Osteoblast (primary cell): ENCODE data around the gene FGF11. TPM values are rescaled to one million over a fixed set of nuclear protein-coding genes. Genes with fewer than 3 reads are reported as not detected.

ENCODE experiments used
- DNase-seq: peaks from one replicate; pipeline ENCODE4 v3.0.0; 2011; ENCODE audit warnings: low spot score, mixed read lengths; ENCODE audit not compliant: insufficient read length; ENCODE audit errors: missing footprints
- H2AFZ ChIP-seq: 2 replicates; pipeline ENCODE4 v1.6.0; 2011; ENCODE audit warnings: mild to moderate bottlenecking, low read length
- H3K27ac ChIP-seq: 2 replicates; pipeline ENCODE4 v1.5.1; 2011; ENCODE audit warnings: mild to moderate bottlenecking, low read depth, low read length, moderate library complexity
- H3K27me3 ChIP-seq: 2 replicates; pipeline ENCODE4 v1.6.0; 2012; ENCODE audit warnings: mild to moderate bottlenecking, control low read depth, inconsistent platforms, low read length, moderate library complexity; ENCODE audit not compliant: insufficient read depth
- H3K36me3 ChIP-seq: 2 replicates; pipeline ENCODE4 v1.5.1; 2011; ENCODE audit warnings: mild to moderate bottlenecking, low read length, control low read depth, moderate library complexity; ENCODE audit not compliant: insufficient read depth
- H3K4me1 ChIP-seq: 2 replicates; pipeline ENCODE4 v1.5.1; 2011; ENCODE audit warnings: mild to moderate bottlenecking, low read length, control low read depth, moderate library complexity; ENCODE audit not compliant: insufficient read depth
- H3K4me2 ChIP-seq: 2 replicates; pipeline ENCODE4 v1.6.0; 2011; ENCODE audit warnings: mild to moderate bottlenecking, low read length; ENCODE audit not compliant: insufficient read depth
- H3K4me3 ChIP-seq: fragments of 200-600 bp; sonication (generic); 3 replicates; pipeline ENCODE4 v1.5.1; 2012; ENCODE audit warnings: mild to moderate bottlenecking, low read length, inconsistent platforms; ENCODE audit not compliant: insufficient read depth
- H3K79me2 ChIP-seq: 2 replicates; pipeline ENCODE4 v1.6.0; 2012; ENCODE audit warnings: mild to moderate bottlenecking, low read length, control low read depth, inconsistent platforms; ENCODE audit not compliant: insufficient read depth
- H3K9me3 ChIP-seq: 2 replicates; pipeline ENCODE4 v1.5.1; 2011; ENCODE audit warnings: low read depth, low read length, control low read depth
- H4K20me1 ChIP-seq: 2 replicates; pipeline ENCODE4 v1.6.0; 2012; ENCODE audit warnings: mild to moderate bottlenecking, low read length, control low read depth; ENCODE audit not compliant: insufficient read depth
- CTCF ChIP-seq: IDR thresholded peaks from 2 replicates; pipeline ENCODE4 v1.5.1; 2011; ENCODE audit warnings: mild to moderate bottlenecking, low read depth, low read length, moderate library complexity; ENCODE audit errors: extremely low read depth
- total RNA-seq: library from RNA; depleted of rRNA; stranded (reverse); fragments of >200 nt; gene quantifications from 2 replicates; pipeline ENCODE4 v1.2.3, GENCODE V29; 2012

The FGF11 gene
- total RNA-seq, 1 donor = 0.36 TPM

- Histone ChIP-seq H2AFZ (no peak overlapping the region), H4K20me1 (peaks cover 6% of the 10 kb centered on the region), H3K79me2 (peaks cover 3% of the 10 kb centered on the region), H3K4me1 (peaks cover 5% of the 10 kb centered on the region), H3K4me2 (no peak overlapping the region), H3K9me3 (no peaks in the 10 kb centered on the region), H3K4me3 (no peak overlapping the region), H3K36me3 (peaks cover 22% of the 10 kb centered on the region), H3K27me3 (no peaks in the 10 kb centered on the region), H3K27ac (no peak overlapping the region)
- DNase-seq = no peak
- no peak for TF ChIP-seq CTCF
Measured at GRCh38 chr17:7408863-7409262, 30.4 kb upstream of the FGF11 start.

- Histone ChIP-seq H3K4me3 (no peak overlapping the region), H3K4me1 (peaks cover 5% of the 10 kb centered on the region), H3K27ac (no peak overlapping the region), H2AFZ (no peak overlapping the region), H3K4me2 (no peak overlapping the region), H3K36me3 (peaks cover 24% of the 10 kb centered on the region), H3K9me3 (no peaks in the 10 kb centered on the region), H3K79me2 (peaks cover 3% of the 10 kb centered on the region), H3K27me3 (no peaks in the 10 kb centered on the region), H4K20me1 (peaks cover 6% of the 10 kb centered on the region)
- DNase-seq = no peak
- TF ChIP-seq CTCF = no peak
Measured at GRCh38 chr17:7409716-7410115, 29.6 kb upstream of the FGF11 start.

- no peak for DNase-seq
- no peak for TF ChIP-seq CTCF
- Histone ChIP-seq H3K36me3 (peaks cover 33% of the 10 kb centered on the region), H3K9me3 (no peaks in the 10 kb centered on the region), H4K20me1 (peaks cover 6% of the 10 kb centered on the region), H3K4me2 (no peak overlapping the region), H3K4me3 (no peak overlapping the region), H3K27ac (no peak overlapping the region), H3K79me2 (no peaks in the 10 kb centered on the region), H2AFZ (no peak overlapping the region), H3K4me1 (peaks cover 5% of the 10 kb centered on the region), H3K27me3 (no peaks in the 10 kb centered on the region)
Measured at GRCh38 chr17:7410634-7411426, 28.5 kb upstream of the FGF11 start.

- no peak for TF ChIP-seq CTCF
- peaks cover 6% of the 10 kb centered on the region for H4K20me1 ChIP-seq
Measured at GRCh38 chr17:7411427-7411750, 27.9 kb upstream of the FGF11 start.

More at GRCh38 chr17:7411427-7411750, 27.9 kb upstream of the FGF11 start:
- Histone ChIP-seq H2AFZ (no peak overlapping the region), H3K27ac (no peak overlapping the region), H3K79me2 (no peaks in the 10 kb centered on the region), H3K4me3 (no peak overlapping the region), H3K9me3 (no peaks in the 10 kb centered on the region), H3K4me1 (no peaks in the 10 kb centered on the region), H3K27me3 (no peaks in the 10 kb centered on the region), H3K36me3 (peaks cover 33% of the 10 kb centered on the region), H3K4me2 (no peak overlapping the region)
- no peak for DNase-seq
